WERI-Rb-1 (cell line): ENCODE measurements around the gene SUSD1.

Source experiments
- DNase-seq: peaks from one replicate; pipeline ENCODE4 v3.0.0-alpha.2; 2020
- H3K27ac ChIP-seq: fragments of 250-450 bp; sonication (Bioruptor Pico); 2 replicates; pipeline ENCODE4 v1.5.1; 2020; ENCODE audit warnings: mild to moderate bottlenecking, moderate library complexity
- H3K27me3 ChIP-seq: fragments of 250-450 bp; sonication (Bioruptor Pico); 2 replicates; pipeline ENCODE4 v1.5.1; 2021; ENCODE audit warnings: mild to moderate bottlenecking, low read depth, moderate library complexity; ENCODE audit not compliant: insufficient read depth, severe bottlenecking
- H3K36me3 ChIP-seq: fragments of 250-450 bp; sonication (Bioruptor Pico); 2 replicates; pipeline ENCODE4 v1.5.1; 2020; ENCODE audit warnings: mild to moderate bottlenecking, moderate library complexity
- H3K4me3 ChIP-seq: 2 replicates; pipeline ENCODE4 v1.5.1; 2011; ENCODE audit warnings: low read depth, mild to moderate bottlenecking, control low read depth, low read length
- H3K9me3 ChIP-seq: fragments of 250-450 bp; sonication (Bioruptor Pico); 2 replicates; pipeline ENCODE4 v1.5.1; 2021; ENCODE audit warnings: mild to moderate bottlenecking, moderate library complexity; ENCODE audit not compliant: severe bottlenecking
- CTCF ChIP-seq: IDR thresholded peaks from 2 replicates; pipeline ENCODE4 v1.5.1; 2011; ENCODE audit warnings: low read depth, mild to moderate bottlenecking, control low read depth, inconsistent platforms, low read length

Gene SUSD1

GRCh38 chr9:112188884-112189283, 13.8 kb upstream of the SUSD1 start:
- TF ChIP-seq CTCF: no peak
- no peaks in the 10 kb centered on the region for H3K36me3 ChIP-seq
- no peak for DNase-seq
- no peaks in the 10 kb centered on the region for H3K9me3 ChIP-seq
- H3K27me3 ChIP-seq: no peaks in the 10 kb centered on the region
- H3K27ac ChIP-seq: no peak overlapping the region
- no peak overlapping the region for H3K4me3 ChIP-seq

GRCh38 chr9:112187404-112187803, 12.3 kb upstream of the SUSD1 start:
- H3K9me3 ChIP-seq: no peaks in the 10 kb centered on the region
- H3K27me3 ChIP-seq: no peaks in the 10 kb centered on the region
- no peak for TF ChIP-seq CTCF
- H3K36me3 ChIP-seq: no peaks in the 10 kb centered on the region
- no peak overlapping the region for H3K27ac ChIP-seq
- no peak overlapping the region for H3K4me3 ChIP-seq
- DNase-seq: no peak

- no peak for TF ChIP-seq CTCF
- Histone ChIP-seq H3K4me3 (no peak overlapping the region), H3K9me3 (no peaks in the 10 kb centered on the region), H3K36me3 (no peaks in the 10 kb centered on the region), H3K27ac (no peak overlapping the region), H3K27me3 (no peaks in the 10 kb centered on the region)
- DNase-seq: no peak
Observed at GRCh38 chr9:112186695-112187094, 11.6 kb upstream of the SUSD1 start.

GRCh38 chr9:112184946-112185345, 9.8 kb upstream of the SUSD1 start:
- no peaks in the 10 kb centered on the region for H3K36me3 ChIP-seq
- no peaks in the 10 kb centered on the region for H3K9me3 ChIP-seq
- no peaks in the 10 kb centered on the region for H3K27me3 ChIP-seq
- no peak for DNase-seq
- H3K27ac ChIP-seq: no peak overlapping the region
- H3K4me3 ChIP-seq: no peak overlapping the region
- TF ChIP-seq CTCF: no peak

- no peaks in the 10 kb centered on the region for H3K27me3 ChIP-seq
- H3K27ac ChIP-seq: no peak overlapping the region
- no peaks in the 10 kb centered on the region for H3K9me3 ChIP-seq
- DNase-seq: no peak
- no peak for TF ChIP-seq CTCF
- no peak overlapping the region for H3K4me3 ChIP-seq
- H3K36me3 ChIP-seq: no peaks in the 10 kb centered on the region
Observed at GRCh38 chr9:112184221-112184620, 9.1 kb upstream of the SUSD1 start.

- Histone ChIP-seq H3K27me3 (no peaks in the 10 kb centered on the region), H3K4me3 (no peak overlapping the region), H3K27ac (no peak overlapping the region), H3K9me3 (no peaks in the 10 kb centered on the region), H3K36me3 (no peaks in the 10 kb centered on the region)
- no peak for DNase-seq
- no peak for TF ChIP-seq CTCF
Observed at GRCh38 chr9:112180387-112180881, 5.3 kb upstream of the SUSD1 start.
